GM19324 (cell line): ENCODE data around the gene NAT14.
"Not testable (repeated sequence)": the region's sequence is repeated elsewhere in the genome, so short reads cannot be mapped to it uniquely, and the experiment has no call there.

Source experiments
- ATAC-seq: cut with Tn5 transposase; IDR thresholded peaks from one replicate; pipeline ENCODE4 v1.9.1; 2021; ENCODE audit warnings: mild to moderate bottlenecking, moderate library complexity; ENCODE audit not compliant: unreplicated experiment, low FRiP score

Gene NAT14

GRCh38 chr19:55529636-55530234 lies 44.7 kb downstream of the NAT14 start:
- no peak for ATAC-seq

- ATAC-seq: no peak
Observed at GRCh38 chr19:55530996-55531395, 46.0 kb downstream of the NAT14 start.

- ATAC-seq: not testable (repeated sequence)
Observed at GRCh38 chr19:55534280-55534679, 49.3 kb downstream of the NAT14 start.

GRCh38 chr19:55535173-55535964 lies 50.4 kb downstream of the NAT14 start:
- no peak for ATAC-seq

GRCh38 chr19:55535965-55536350 lies 51.0 kb downstream of the NAT14 start:
- no peak for ATAC-seq

GRCh38 chr19:55536366-55536765 lies 51.4 kb downstream of the NAT14 start:
- ATAC-seq: no peak
